ENCODE data around the gene KCNS1. TPM values are rescaled to one million over a fixed set of nuclear protein-coding genes. Genes with fewer than 3 reads are reported as not detected.

Gene KCNS1
- total RNA-seq, 1 experiment from 2014 or later: not detected

DNA sequence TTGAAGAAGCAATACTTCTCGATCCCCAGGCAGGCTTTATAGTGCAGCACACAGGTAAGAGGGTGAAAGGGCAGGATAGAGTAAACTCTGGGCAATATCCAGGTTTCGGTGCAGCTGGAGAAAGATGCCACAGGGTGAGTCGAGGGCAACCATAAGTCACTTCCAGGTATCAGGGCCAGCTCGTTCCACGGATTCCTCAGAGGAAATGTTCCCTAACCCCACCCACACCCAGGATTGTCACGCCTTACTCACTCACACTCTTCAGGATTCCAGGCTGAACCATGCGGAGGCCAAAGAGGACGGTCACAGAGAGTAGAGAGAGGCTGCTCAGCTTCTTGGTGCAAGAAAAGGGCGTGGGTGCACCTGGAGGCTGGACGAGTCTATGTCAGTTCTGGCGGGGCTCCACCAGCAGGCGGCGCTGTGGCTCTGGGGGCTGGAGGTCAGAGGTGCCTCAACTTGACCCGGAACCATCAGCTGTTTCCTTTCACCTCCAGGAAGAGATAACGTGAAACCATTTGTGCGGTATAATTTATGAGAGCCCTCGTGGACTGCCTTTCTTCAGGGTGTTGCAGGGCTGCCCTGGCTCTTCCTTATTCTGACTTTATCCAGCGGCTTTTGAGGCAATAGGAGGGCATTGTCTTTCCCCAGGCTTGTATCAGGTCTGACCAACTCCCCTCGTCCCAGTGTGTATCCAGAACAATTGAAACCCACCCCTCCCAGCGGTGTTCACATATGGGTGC is 37.8 kb upstream of the KCNS1 start:
- Histone ChIP-seq H3K9ac (ENCODE audit: low read length) (no peak overlapping the region), H3K27ac (ENCODE audit: low read depth, low read length) (no peak overlapping the region), H3K36me3 (ENCODE audit: control insufficient read depth in 1 of 2, insufficient read depth in 2 of 2, low read length in 2 of 2) (no peaks in the 10 kb centered on the region), H4K20me1 (ENCODE audit: insufficient read depth) (no peaks in the 10 kb centered on the region), H3K79me2 (ENCODE audit: insufficient read depth, low read length) (no peaks in the 10 kb centered on the region), H3K9me3 (ENCODE audit: control insufficient read depth in 1 of 2, insufficient read depth in 1 of 2, low read depth in 1 of 2, low read length in 2 of 2) (no peaks in the 10 kb centered on the region), H3K4me3 (replicated peaks in 1 of 2; ENCODE audit: low read depth in 1 of 2, low read length in 2 of 2) (no peak overlapping the region), H2AFZ (ENCODE audit: low read depth, low read length, poor library complexity, severe bottlenecking) (peak overlapping the region; percentile 79), H3K27me3 (ENCODE audit: insufficient read depth, low read length) (no peaks in the 10 kb centered on the region), H3K4me2 (ENCODE audit: low read length) (peak overlapping the region; percentile 28), H3K4me1 (ENCODE audit: control insufficient read depth in 1 of 2, insufficient read depth in 2 of 2, low read length in 2 of 2) (peaks cover 0 to 7% of the 10 kb centered on the region in 2 experiments; a peak in 2 of 4 replicates), H3K9me2 (ENCODE audit: insufficient read depth) (no peaks in the 10 kb centered on the region)
- CTCF ChIA-PET: interaction anchor here (0.6 to 2.4 kb wide), 24 partner anchors 9 to 173 kb away, joined by 3 to 30 read pairs (median 4); partner anchors contain the start of genes SLPI and WFDC12
- no TSS peak for BruUV-seq (replicated peaks)
- no peak for TF ChIP-seq ZNF274 (IDR thresholded peaks at IDR 0.05; ENCODE audit: low read depth, low read length)
- TF ChIP-seq SP1 (IDR thresholded peaks at IDR 0.05; ENCODE audit: low read depth): no peak
- TF ChIP-seq, protein P1, sequence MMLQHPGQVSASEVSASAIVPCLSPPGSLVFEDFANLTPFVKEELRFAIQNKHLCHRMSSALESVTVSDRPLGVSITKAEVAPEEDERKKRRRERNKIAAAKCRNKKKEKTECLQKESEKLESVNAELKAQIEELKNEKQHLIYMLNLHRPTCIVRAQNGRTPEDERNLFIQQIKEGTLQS (IDR thresholded peaks at IDR 0.05): no peak
- TF ChIP-seq SIN3A (IDR thresholded peaks at IDR 0.05; ENCODE audit: low read depth): no peak
- no peak for TF ChIP-seq YY1 (IDR thresholded peaks at IDR 0.05; ENCODE audit: extremely low read depth, insufficient replicate concordance, low read depth, low read length)
- TF ChIP-seq POLR2AphosphoS5 (IDR thresholded peaks at IDR 0.05; ENCODE audit: low read depth, low read length): no peak
- 0 out of 2 replicates have a peak, but pooled peaks have one; percentile 19 for TF ChIP-seq EGR1 (IDR thresholded peaks at IDR 0.05; ENCODE audit: low read depth)
- TF ChIP-seq, protein P2, sequence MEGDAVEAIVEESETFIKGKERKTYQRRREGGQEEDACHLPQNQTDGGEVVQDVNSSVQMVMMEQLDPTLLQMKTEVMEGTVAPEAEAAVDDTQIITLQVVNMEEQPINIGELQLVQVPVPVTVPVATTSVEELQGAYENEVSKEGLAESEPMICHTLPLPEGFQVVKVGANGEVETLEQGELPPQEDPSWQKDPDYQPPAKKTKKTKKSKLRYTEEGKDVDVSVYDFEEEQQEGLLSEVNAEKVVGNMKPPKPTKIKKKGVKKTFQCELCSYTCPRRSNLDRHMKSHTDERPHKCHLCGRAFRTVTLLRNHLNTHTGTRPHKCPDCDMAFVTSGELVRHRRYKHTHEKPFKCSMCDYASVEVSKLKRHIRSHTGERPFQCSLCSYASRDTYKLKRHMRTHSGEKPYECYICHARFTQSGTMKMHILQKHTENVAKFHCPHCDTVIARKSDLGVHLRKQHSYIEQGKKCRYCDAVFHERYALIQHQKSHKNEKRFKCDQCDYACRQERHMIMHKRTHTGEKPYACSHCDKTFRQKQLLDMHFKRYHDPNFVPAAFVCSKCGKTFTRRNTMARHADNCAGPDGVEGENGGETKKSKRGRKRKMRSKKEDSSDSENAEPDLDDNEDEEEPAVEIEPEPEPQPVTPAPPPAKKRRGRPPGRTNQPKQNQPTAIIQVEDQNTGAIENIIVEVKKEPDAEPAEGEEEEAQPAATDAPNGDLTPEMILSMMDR (IDR thresholded peaks at IDR 0.05 in 2 of 3, conservative IDR thresholded peaks at IDR 0.05 in 1 of 3; ENCODE audit: borderline replicate concordance in 1 of 3, insufficient read depth in 1 of 3, low read depth in 2 of 3, low read length in 2 of 3): peak; percentile 80 to 97 (median 95)
- no peak for TF ChIP-seq EZH2 (IDR thresholded peaks at IDR 0.05)
- TF ChIP-seq POLR2A (IDR thresholded peaks at IDR 0.05; ENCODE audit: borderline replicate concordance, extremely low read depth, insufficient read depth, insufficient read length): peak; percentile 31
- peak; percentile 75 for TF ChIP-seq RAD21 (IDR thresholded peaks at IDR 0.05; ENCODE audit: low read depth)
- POLR2A ChIA-PET: interaction anchor here (0.7 to 1.6 kb wide), 3 partner anchors 20 to 91 kb away, joined by 3 to 4 read pairs (median 3); no protein-coding TSS in a partner anchor
- peak; percentile 21 for DNase-seq (ENCODE audit: low read depth, low spot score)
- RAD21 ChIA-PET (ENCODE audit: low non-redundant PET in 1 of 2, low total read pairs in 2 of 2, uncharacterized antibody in 2 of 2, unreplicated experiment in 2 of 2): interaction anchor here (0.8 to 1.6 kb wide), 5 partner anchors 91 to 152 kb away, joined by 3 to 9 read pairs (median 4); no protein-coding TSS in a partner anchor
- intact Hi-C loops (cut with micrococcal nuclease): loop anchor here (2.0 to 5.0 kb wide), 2 partner anchors 89 to 152 kb away; no protein-coding TSS in a partner anchor
- ATAC-seq: peak; percentile 99

All from HCT116 (cell line).